Cardiac muscle cell (in vitro differentiated cells and primary cell): ENCODE data around the gene RNFT1. TPM values are rescaled to one million over a fixed set of nuclear protein-coding genes. Genes with fewer than 3 reads are reported as not detected.
"Not testable (repeated sequence)": the region's sequence is repeated elsewhere in the genome, so short reads cannot be mapped to it uniquely, and the experiment has no call there.

Experiments used
- DNase-seq, 2 donors: peaks; one replicate each; pipeline versions ENCODE4 v3.0.0 to v3.0.0-alpha.2; 2010 to 2017; ENCODE audit warnings: low read depth in 1 of 2, low spot score in 1 of 2
- H3K27ac ChIP-seq: fragments of 200-600 bp; sonication (generic); 2 replicates; pipeline ENCODE4 v1.5.1; 2016
- H3K27me3 ChIP-seq: fragments of 200-600 bp; sonication (generic); 2 replicates; pipeline ENCODE4 v1.6.0; 2016; ENCODE audit warnings: control low read depth
- H3K36me3 ChIP-seq: fragments of 200-600 bp; sonication (generic); 2 replicates; pipeline ENCODE4 v1.5.1; 2016; ENCODE audit warnings: control low read depth
- H3K4me1 ChIP-seq: fragments of 200-600 bp; sonication (generic); 2 replicates; pipeline ENCODE4 v1.8.1; 2017; ENCODE audit warnings: low read depth, mild to moderate bottlenecking, mixed run types
- H3K4me3 ChIP-seq: fragments of 200-600 bp; sonication (generic); 2 replicates; pipeline ENCODE4 v1.5.1; 2016; ENCODE audit warnings: mild to moderate bottlenecking
- H3K9me3 ChIP-seq: fragments of 200-600 bp; sonication (generic); 2 replicates; pipeline ENCODE4 v1.5.1; 2017; ENCODE audit warnings: low read depth, mild to moderate bottlenecking, control low read depth
- polyA plus RNA-seq: library from polyadenylated mRNA; unstranded; fragments of >200 nt; fragmentation: Nextera tagmentation; extraction: Ambion mirVana; gene quantifications from 2 replicates; pipeline ENCODE4 v1.2.1, GENCODE V29; 2016
- total RNA-seq: library from RNA; depleted of rRNA; stranded (reverse); fragments of >200 nt; gene quantifications from 2 replicates; pipeline ENCODE4 v1.2.3, GENCODE V29; 2016
- TF ChIP-seq, protein P1 (sequence below): IDR thresholded peaks from 2 replicates; pipeline ENCODE4 v1.5.1; 2012; ENCODE audit warnings: low read depth, mild to moderate bottlenecking, low read length

Gene RNFT1
- total and polyA plus RNA-seq, 2 experiments from 2014 or later: 11.1 to 18.1 TPM

DNA sequence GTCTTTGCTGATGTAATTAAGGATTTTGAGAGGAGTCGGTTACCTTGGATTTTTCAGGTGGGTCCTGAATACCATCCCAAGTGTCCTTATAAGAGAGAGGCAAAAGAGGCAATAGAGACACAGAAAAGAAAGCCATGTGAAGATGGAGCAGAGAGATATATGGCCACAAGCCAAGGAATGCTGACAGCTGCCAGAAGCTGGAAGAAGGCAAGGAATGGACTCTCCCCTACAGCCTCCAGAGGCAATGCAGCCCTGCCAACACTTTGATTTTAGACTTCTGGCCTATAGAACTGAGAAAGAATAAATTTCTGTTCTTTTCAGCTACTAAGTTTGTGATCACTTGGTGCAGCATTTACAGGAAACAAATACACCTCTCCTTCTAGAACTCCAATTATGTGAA, 8.2 kb upstream of the RNFT1 start:
- TF ChIP-seq, protein P1, sequence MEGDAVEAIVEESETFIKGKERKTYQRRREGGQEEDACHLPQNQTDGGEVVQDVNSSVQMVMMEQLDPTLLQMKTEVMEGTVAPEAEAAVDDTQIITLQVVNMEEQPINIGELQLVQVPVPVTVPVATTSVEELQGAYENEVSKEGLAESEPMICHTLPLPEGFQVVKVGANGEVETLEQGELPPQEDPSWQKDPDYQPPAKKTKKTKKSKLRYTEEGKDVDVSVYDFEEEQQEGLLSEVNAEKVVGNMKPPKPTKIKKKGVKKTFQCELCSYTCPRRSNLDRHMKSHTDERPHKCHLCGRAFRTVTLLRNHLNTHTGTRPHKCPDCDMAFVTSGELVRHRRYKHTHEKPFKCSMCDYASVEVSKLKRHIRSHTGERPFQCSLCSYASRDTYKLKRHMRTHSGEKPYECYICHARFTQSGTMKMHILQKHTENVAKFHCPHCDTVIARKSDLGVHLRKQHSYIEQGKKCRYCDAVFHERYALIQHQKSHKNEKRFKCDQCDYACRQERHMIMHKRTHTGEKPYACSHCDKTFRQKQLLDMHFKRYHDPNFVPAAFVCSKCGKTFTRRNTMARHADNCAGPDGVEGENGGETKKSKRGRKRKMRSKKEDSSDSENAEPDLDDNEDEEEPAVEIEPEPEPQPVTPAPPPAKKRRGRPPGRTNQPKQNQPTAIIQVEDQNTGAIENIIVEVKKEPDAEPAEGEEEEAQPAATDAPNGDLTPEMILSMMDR: no peak
- Histone ChIP-seq H3K36me3 (no peaks in the 10 kb centered on the region), H3K9me3 (no peaks in the 10 kb centered on the region), H3K4me3 (no peak overlapping the region), H3K27ac (no peak overlapping the region), H3K27me3 (no peaks in the 10 kb centered on the region), H3K4me1 (no peaks in the 10 kb centered on the region)
- peak in 1 of 2 donors; percentile 58 for DNase-seq

DNA sequence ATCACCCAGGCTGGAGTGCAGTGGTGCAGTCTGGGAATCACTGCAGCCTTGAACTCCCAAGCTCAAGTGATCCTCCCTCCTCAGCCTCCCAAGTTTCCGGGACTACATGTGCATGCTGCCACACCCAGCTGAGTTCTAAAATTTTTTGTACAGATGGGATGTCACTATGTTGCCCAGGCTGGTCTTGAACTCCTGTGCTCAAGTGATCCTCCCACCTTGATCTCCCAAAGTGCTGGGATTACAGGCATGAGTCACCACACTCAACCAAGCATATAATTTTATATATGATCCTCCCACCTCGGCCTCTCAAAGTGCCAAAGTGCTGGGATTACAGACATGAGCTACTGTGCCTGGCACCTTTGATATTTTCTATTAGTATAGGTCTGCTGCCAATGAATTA, 7.2 kb upstream of the RNFT1 start:
- DNase-seq, H3K36me3 ChIP-seq, H3K4me1 ChIP-seq, H3K9me3 ChIP-seq, H3K4me3 ChIP-seq, H3K27me3 ChIP-seq, H3K27ac ChIP-seq: not testable (repeated sequence)

DNA sequence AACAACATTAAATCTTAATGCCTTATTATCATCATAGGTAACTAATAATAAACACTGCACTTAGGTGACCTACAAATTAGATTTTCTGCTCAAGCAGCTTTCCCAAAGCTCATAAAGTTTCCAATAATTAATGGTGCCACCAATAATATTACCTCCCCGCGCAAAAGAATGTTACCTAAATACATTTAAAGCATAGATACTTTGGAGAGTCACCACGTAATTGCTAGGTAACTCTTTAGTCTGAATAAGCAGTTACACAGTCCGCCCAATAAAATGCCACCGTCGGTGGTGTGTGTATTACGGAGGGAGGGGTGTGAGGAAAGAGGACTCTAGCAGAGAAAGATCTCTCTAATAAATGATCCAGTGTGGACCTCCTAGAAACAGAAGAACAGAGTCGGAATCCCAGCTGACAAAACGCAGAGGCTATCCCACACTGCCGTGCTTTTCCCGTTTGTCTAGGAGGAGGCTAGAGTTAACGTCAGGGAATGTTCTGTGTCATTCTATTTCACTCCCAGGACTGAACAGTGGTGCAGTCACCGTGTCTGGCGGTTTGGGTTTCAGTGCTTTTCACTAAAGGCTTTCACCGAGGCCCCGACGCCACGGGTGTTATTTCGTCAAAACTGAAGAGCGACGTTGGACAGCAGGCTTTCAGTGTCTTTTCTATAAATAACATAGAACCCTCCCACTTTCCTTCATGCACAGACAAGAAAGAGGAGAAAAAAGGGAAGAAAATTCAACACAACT, 630 bp downstream of the RNFT1 start:
- H3K27ac ChIP-seq: peak overlapping the region; percentile 76

DNA sequence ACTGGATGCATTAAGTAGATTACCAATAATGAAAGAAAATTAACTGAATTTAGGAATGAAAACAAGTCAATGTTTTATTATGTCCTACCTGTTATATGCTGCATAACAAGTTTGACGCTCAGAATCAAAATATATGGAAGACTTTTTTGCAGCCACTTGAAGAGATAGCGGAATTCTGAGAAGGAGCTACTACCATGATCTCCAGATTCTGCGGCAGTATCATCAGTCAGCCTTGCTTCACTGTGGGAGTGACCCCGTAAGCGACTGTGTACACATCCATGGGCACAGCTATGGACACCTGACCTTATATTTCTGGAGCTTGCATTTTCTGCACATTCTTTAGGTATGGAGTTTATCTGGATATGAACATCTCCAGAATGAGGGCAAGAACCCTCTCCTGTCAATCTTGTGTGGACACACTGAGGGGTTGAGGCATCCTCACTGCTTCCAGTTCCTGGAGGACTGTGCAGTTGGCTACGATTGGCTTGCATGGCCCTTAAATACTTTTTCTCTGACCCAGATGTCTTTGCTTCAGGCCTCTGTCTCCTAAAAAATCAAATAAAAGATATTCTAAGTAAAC, 1.7 kb downstream of the RNFT1 start:
- DNase-seq: no peak
- no peaks in the 10 kb centered on the region for H3K4me1 ChIP-seq
- peaks cover 5% of the 10 kb centered on the region for H3K36me3 ChIP-seq
- H3K27me3 ChIP-seq: no peaks in the 10 kb centered on the region
- H3K9me3 ChIP-seq: no peaks in the 10 kb centered on the region
- TF ChIP-seq, protein P1: no peak
- H3K4me3 ChIP-seq: no peak overlapping the region
- H3K27ac ChIP-seq: no peak overlapping the region

More for the DNA sequence above, 630 bp downstream of the RNFT1 start:
- Histone ChIP-seq H3K4me3 (peak overlapping the region; percentile 62), H3K4me1 (no peaks in the 10 kb centered on the region), H3K27me3 (no peaks in the 10 kb centered on the region), H3K36me3 (peaks cover 4% of the 10 kb centered on the region), H3K9me3 (no peaks in the 10 kb centered on the region)
- TF ChIP-seq, protein P1: no peak
- DNase-seq: peak; percentile 58

DNA sequence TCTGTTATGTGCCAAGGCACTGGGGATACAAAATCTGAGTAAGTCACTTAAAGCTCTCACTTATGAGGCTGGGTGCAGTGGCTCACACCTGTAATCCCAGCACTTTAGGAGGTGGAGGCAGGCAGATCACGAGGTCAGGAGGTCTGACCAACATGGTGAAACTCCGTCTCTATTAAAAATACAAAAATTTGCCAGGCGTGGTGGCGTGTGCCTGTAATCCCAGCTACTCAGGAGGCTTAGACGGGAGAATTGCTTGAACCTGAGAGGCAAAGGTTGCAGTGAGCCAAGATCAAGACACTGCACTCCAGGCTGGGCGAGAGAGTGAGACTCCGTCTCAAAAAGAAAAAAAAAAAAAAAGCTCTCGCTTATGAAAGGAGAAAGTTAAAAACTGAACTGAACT, 5.0 kb downstream of the RNFT1 start:
- H3K4me3 ChIP-seq, H3K27ac ChIP-seq, H3K9me3 ChIP-seq, DNase-seq, H3K4me1 ChIP-seq, H3K27me3 ChIP-seq: not testable (repeated sequence)
- H3K36me3 ChIP-seq: peaks cover 24% of the 10 kb centered on the region

DNA sequence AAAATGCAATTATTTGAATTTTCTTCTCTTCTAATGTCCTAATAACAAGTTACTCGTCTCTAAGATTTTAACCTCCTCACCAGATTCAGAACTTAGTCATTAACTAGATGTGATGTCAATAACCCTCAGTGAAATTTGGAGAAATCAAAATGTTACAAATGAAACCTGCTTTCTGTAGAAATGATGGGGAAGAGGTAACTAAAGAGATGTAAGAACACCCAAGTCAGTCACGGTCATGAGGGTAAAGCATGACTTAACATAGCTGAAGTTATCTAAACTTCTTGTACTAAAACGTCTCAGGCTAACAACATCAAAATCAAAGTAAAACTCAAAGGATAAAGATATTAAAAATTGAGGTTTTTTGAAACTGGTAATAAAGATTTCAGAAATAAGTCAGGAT, 9.7 kb downstream of the RNFT1 start:
- no peaks in the 10 kb centered on the region for H3K27me3 ChIP-seq
- H3K27ac ChIP-seq: no peak overlapping the region
- no peaks in the 10 kb centered on the region for H3K9me3 ChIP-seq
- TF ChIP-seq, protein P1: no peak
- H3K4me1 ChIP-seq: no peaks in the 10 kb centered on the region
- H3K4me3 ChIP-seq: no peak overlapping the region
- peaks cover 28% of the 10 kb centered on the region for H3K36me3 ChIP-seq
- DNase-seq: no peak
